WTC11 (cell line): ENCODE measurements around the gene FAM13C. TPM values are rescaled to one million over a fixed set of nuclear protein-coding genes. Genes with fewer than 3 reads are reported as not detected.

Experiments
- ATAC-seq: fragments of 200-7000 bp; cut with Tn5 transposase; 2 replicates; pipeline ENCODE4 v1.10.0; 2021; ENCODE audit warnings: mild to moderate bottlenecking, moderate library complexity
- CTCF ChIA-PET: fragments of 300-600 bp; sonication (Branson Sonifier 250); formaldehyde crosslinking; loops from one replicate; lab custom pipeline; 2021; ENCODE audit warnings: antibody characterized with exemption; lab: Charles Lee
- POLR2A ChIA-PET: fragments of 350-600 bp; sonication (Branson Sonifier 250); formaldehyde crosslinking; loops from one replicate; lab custom pipeline; 2021; ENCODE audit warnings: antibody characterized with exemption; lab: Charles Lee
- DNase-seq: peaks from one replicate; pipeline ENCODE4 v3.0.0; 2021; ENCODE audit warnings: low spot score
- H3K27ac Mint-ChIP-seq: 2 replicates; pipeline ENCODE4 v1.8.0; 2021; ENCODE audit warnings: mixed read lengths
- H3K27me3 Mint-ChIP-seq: 2 replicates; pipeline ENCODE4 v1.8.0; 2021; ENCODE audit warnings: low read depth, mild to moderate bottlenecking, moderate library complexity, mixed read lengths
- H3K36me3 Mint-ChIP-seq: 2 replicates; pipeline ENCODE4 v1.8.0; 2021; ENCODE audit warnings: mixed read lengths
- H3K4me1 Mint-ChIP-seq: 2 replicates; pipeline ENCODE4 v1.8.0; 2022; ENCODE audit warnings: mixed read lengths
- H3K4me3 Mint-ChIP-seq: 2 replicates; pipeline ENCODE4 v1.8.0; 2021; ENCODE audit warnings: mild to moderate bottlenecking, moderate library complexity, mixed read lengths
- H3K9me3 Mint-ChIP-seq: 2 replicates; pipeline ENCODE4 v1.8.0; 2021; ENCODE audit warnings: mixed read lengths
- CREB1 ChIP-seq: sonication (generic); formaldehyde crosslinking; IDR thresholded peaks from 2 replicates; pipeline ENCODE4 v1.8.0; 2023; ENCODE audit warnings: mild to moderate bottlenecking, missing genetic modification reagents
- KAT7 ChIP-seq: sonication (generic); formaldehyde crosslinking; IDR thresholded peaks from 2 replicates; pipeline ENCODE4 v1.8.1; 2023; ENCODE audit warnings: missing genetic modification reagents, mild to moderate bottlenecking, borderline replicate concordance
- MAX ChIP-seq: sonication (generic); formaldehyde crosslinking; IDR thresholded peaks from 2 replicates; pipeline ENCODE4 v1.8.0; 2022; ENCODE audit warnings: mild to moderate bottlenecking, missing genetic modification reagents
- NR3C1 ChIP-seq: sonication (generic); formaldehyde crosslinking; conservative IDR thresholded peaks from 2 replicates; pipeline ENCODE4 v1.8.1; 2023; ENCODE audit warnings: low read depth, mild to moderate bottlenecking, missing genetic modification reagents
- ZNF317 ChIP-seq: sonication (generic); formaldehyde crosslinking; IDR thresholded peaks from 2 replicates; pipeline ENCODE4 v1.8.1; 2023; ENCODE audit warnings: low read depth, mild to moderate bottlenecking, moderate library complexity, missing genetic modification reagents, borderline replicate concordance
- ZNF396 ChIP-seq: fragments of 250-450 bp; sonication (Bioruptor Pico); IDR thresholded peaks from 2 replicates; pipeline ENCODE4 v1.8.0; 2021; ENCODE audit warnings: mild to moderate bottlenecking, moderate library complexity, borderline replicate concordance
- ZNF416 ChIP-seq: fragments of 250-450 bp; sonication (Bioruptor Pico); IDR thresholded peaks from 2 replicates; pipeline ENCODE4 v1.9.0; 2021; ENCODE audit warnings: mild to moderate bottlenecking, inconsistent platforms
- total RNA-seq: library from RNA; stranded (reverse); gene quantifications from 3 replicates; pipeline ENCODE4 v1.2.3, GENCODE V29; 2021
- TF ChIP-seq, protein P1 (sequence below): sonication (generic); formaldehyde crosslinking; IDR thresholded peaks from 2 replicates; pipeline ENCODE4 v1.8.1; 2022; ENCODE audit warnings: missing genetic modification reagents, borderline replicate concordance
- TF ChIP-seq, protein P2 (sequence below): sonication (generic); formaldehyde crosslinking; IDR thresholded peaks from 2 replicates; pipeline ENCODE4 v1.8.0; 2022; ENCODE audit warnings: missing genetic modification reagents
- TF ChIP-seq, protein P3 (sequence below): fragments of 250-450 bp; sonication (Bioruptor Pico); IDR thresholded peaks from 2 replicates; pipeline ENCODE4 v1.9.0; 2021; ENCODE audit warnings: mild to moderate bottlenecking, borderline replicate concordance

The FAM13C gene
- total RNA-seq, 1 experiment from 2014 or later, result 1.5 TPM

- POLR2A ChIA-PET, result no interaction called here
- Mint-ChIP-seq H3K27ac (no peak overlapping the region), H3K36me3 (no peaks in the 10 kb centered on the region), H3K27me3 (peaks cover 33% of the 10 kb centered on the region), H3K4me1 (no peaks in the 10 kb centered on the region), H3K4me3 (no peak overlapping the region), H3K9me3 (no peaks in the 10 kb centered on the region)
- CTCF ChIA-PET, result no interaction called here
- no peak for DNase-seq
- TF ChIP-seq, protein P1, sequence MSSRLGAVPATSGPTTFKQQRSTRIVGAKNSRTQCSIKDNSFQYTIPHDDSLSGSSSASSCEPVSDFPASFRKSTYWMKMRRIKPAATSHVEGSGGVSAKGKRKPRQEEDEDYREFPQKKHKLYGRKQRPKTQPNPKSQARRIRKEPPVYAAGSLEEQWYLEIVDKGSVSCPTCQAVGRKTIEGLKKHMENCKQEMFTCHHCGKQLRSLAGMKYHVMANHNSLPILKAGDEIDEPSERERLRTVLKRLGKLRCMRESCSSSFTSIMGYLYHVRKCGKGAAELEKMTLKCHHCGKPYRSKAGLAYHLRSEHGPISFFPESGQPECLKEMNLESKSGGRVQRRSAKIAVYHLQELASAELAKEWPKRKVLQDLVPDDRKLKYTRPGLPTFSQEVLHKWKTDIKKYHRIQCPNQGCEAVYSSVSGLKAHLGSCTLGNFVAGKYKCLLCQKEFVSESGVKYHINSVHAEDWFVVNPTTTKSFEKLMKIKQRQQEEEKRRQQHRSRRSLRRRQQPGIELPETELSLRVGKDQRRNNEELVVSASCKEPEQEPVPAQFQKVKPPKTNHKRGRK, result no peak
- TF ChIP-seq ZNF317, result no peak
- TF ChIP-seq, protein P2, sequence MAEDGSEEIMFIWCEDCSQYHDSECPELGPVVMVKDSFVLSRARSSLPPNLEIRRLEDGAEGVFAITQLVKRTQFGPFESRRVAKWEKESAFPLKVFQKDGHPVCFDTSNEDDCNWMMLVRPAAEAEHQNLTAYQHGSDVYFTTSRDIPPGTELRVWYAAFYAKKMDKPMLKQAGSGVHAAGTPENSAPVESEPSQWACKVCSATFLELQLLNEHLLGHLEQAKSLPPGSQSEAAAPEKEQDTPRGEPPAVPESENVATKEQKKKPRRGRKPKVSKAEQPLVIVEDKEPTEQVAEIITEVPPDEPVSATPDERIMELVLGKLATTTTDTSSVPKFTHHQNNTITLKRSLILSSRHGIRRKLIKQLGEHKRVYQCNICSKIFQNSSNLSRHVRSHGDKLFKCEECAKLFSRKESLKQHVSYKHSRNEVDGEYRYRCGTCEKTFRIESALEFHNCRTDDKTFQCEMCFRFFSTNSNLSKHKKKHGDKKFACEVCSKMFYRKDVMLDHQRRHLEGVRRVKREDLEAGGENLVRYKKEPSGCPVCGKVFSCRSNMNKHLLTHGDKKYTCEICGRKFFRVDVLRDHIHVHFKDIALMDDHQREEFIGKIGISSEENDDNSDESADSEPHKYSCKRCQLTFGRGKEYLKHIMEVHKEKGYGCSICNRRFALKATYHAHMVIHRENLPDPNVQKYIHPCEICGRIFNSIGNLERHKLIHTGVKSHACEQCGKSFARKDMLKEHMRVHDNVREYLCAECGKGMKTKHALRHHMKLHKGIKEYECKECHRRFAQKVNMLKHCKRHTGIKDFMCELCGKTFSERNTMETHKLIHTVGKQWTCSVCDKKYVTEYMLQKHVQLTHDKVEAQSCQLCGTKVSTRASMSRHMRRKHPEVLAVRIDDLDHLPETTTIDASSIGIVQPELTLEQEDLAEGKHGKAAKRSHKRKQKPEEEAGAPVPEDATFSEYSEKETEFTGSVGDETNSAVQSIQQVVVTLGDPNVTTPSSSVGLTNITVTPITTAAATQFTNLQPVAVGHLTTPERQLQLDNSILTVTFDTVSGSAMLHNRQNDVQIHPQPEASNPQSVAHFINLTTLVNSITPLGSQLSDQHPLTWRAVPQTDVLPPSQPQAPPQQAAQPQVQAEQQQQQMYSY (CRISPR knock-in tag), result no peak
- no peak for TF ChIP-seq KAT7 (CRISPR knock-in tag)
- ATAC-seq, result no peak
Observed at GRCh38 chr10:59331661-59332060, 30.7 kb downstream of the FAM13C start.

- ChIA-PET CTCF (no interaction called here), POLR2A (no interaction called here)
- Mint-ChIP-seq H3K36me3 (no peaks in the 10 kb centered on the region), H3K4me3 (no peak overlapping the region), H3K27ac (no peak overlapping the region), H3K27me3 (peaks cover 2% of the 10 kb centered on the region; the same call in 1 of the 2 replicates), H3K9me3 (peaks cover 7% of the 10 kb centered on the region), H3K4me1 (no peaks in the 10 kb centered on the region)
- DNase-seq (no peak), ATAC-seq (no peak)
- TF ChIP-seq ZNF396 (CRISPR knock-in tag) (no peak), NR3C1 (no peak), CREB1 (CRISPR knock-in tag) (no peak), ZNF416 (CRISPR knock-in tag) (no peak)
- TF ChIP-seq, protein P3, sequence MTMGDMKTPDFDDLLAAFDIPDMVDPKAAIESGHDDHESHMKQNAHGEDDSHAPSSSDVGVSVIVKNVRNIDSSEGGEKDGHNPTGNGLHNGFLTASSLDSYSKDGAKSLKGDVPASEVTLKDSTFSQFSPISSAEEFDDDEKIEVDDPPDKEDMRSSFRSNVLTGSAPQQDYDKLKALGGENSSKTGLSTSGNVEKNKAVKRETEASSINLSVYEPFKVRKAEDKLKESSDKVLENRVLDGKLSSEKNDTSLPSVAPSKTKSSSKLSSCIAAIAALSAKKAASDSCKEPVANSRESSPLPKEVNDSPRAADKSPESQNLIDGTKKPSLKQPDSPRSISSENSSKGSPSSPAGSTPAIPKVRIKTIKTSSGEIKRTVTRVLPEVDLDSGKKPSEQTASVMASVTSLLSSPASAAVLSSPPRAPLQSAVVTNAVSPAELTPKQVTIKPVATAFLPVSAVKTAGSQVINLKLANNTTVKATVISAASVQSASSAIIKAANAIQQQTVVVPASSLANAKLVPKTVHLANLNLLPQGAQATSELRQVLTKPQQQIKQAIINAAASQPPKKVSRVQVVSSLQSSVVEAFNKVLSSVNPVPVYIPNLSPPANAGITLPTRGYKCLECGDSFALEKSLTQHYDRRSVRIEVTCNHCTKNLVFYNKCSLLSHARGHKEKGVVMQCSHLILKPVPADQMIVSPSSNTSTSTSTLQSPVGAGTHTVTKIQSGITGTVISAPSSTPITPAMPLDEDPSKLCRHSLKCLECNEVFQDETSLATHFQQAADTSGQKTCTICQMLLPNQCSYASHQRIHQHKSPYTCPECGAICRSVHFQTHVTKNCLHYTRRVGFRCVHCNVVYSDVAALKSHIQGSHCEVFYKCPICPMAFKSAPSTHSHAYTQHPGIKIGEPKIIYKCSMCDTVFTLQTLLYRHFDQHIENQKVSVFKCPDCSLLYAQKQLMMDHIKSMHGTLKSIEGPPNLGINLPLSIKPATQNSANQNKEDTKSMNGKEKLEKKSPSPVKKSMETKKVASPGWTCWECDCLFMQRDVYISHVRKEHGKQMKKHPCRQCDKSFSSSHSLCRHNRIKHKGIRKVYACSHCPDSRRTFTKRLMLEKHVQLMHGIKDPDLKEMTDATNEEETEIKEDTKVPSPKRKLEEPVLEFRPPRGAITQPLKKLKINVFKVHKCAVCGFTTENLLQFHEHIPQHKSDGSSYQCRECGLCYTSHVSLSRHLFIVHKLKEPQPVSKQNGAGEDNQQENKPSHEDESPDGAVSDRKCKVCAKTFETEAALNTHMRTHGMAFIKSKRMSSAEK, result no peak
Observed at GRCh38 chr10:59325116-59325515, 37.2 kb downstream of the FAM13C start.

DNA sequence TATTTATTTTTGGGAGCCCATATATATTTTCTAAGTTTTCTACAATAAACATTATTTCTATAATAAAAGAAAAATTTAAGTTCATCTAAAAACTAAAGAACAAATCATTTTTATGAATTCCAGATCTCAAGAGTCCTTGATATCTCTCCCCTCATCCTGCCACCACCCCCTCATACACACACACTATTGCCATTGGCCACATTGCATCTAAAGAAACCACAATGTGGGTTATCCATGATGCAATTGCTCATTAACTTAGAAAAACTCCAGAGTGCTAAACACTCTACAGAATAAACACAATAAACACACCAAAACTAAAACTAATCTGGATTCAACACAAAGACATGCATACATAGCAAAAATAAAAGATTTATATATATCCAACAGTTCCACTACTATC, 37.8 kb downstream of the FAM13C start:
- no peak for DNase-seq
- no peak for TF ChIP-seq MAX (CRISPR knock-in tag)
- peaks cover 2% of the 10 kb centered on the region for H3K4me1 Mint-ChIP-seq
- no peaks in the 10 kb centered on the region for H3K36me3 Mint-ChIP-seq
- no peak overlapping the region for H3K4me3 Mint-ChIP-seq
- POLR2A ChIA-PET, result no interaction called here
- H3K9me3 Mint-ChIP-seq, result peaks cover 7% of the 10 kb centered on the region
- H3K27me3 Mint-ChIP-seq, result peaks cover 2% of the 10 kb centered on the region; the same call in 1 of the 2 replicates
- ATAC-seq, result no peak
- H3K27ac Mint-ChIP-seq, result no peak overlapping the region
- CTCF ChIA-PET, result no interaction called here
